GM18907 (cell line): ENCODE data around the gene VPS13C.
A peak's percentile ranks its signal among the peaks of the same experiment; 100 is the strongest.

Experiments
- ATAC-seq: cut with Tn5 transposase; IDR thresholded peaks from one replicate; pipeline ENCODE4 v1.9.1; 2021; ENCODE audit warnings: mild to moderate bottlenecking, moderate library complexity; ENCODE audit not compliant: unreplicated experiment

VPS13C gene, protein sequence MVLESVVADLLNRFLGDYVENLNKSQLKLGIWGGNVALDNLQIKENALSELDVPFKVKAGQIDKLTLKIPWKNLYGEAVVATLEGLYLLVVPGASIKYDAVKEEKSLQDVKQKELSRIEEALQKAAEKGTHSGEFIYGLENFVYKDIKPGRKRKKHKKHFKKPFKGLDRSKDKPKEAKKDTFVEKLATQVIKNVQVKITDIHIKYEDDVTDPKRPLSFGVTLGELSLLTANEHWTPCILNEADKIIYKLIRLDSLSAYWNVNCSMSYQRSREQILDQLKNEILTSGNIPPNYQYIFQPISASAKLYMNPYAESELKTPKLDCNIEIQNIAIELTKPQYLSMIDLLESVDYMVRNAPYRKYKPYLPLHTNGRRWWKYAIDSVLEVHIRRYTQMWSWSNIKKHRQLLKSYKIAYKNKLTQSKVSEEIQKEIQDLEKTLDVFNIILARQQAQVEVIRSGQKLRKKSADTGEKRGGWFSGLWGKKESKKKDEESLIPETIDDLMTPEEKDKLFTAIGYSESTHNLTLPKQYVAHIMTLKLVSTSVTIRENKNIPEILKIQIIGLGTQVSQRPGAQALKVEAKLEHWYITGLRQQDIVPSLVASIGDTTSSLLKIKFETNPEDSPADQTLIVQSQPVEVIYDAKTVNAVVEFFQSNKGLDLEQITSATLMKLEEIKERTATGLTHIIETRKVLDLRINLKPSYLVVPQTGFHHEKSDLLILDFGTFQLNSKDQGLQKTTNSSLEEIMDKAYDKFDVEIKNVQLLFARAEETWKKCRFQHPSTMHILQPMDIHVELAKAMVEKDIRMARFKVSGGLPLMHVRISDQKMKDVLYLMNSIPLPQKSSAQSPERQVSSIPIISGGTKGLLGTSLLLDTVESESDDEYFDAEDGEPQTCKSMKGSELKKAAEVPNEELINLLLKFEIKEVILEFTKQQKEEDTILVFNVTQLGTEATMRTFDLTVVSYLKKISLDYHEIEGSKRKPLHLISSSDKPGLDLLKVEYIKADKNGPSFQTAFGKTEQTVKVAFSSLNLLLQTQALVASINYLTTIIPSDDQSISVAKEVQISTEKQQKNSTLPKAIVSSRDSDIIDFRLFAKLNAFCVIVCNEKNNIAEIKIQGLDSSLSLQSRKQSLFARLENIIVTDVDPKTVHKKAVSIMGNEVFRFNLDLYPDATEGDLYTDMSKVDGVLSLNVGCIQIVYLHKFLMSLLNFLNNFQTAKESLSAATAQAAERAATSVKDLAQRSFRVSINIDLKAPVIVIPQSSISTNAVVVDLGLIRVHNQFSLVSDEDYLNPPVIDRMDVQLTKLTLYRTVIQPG (N-terminal part only)

DNA sequence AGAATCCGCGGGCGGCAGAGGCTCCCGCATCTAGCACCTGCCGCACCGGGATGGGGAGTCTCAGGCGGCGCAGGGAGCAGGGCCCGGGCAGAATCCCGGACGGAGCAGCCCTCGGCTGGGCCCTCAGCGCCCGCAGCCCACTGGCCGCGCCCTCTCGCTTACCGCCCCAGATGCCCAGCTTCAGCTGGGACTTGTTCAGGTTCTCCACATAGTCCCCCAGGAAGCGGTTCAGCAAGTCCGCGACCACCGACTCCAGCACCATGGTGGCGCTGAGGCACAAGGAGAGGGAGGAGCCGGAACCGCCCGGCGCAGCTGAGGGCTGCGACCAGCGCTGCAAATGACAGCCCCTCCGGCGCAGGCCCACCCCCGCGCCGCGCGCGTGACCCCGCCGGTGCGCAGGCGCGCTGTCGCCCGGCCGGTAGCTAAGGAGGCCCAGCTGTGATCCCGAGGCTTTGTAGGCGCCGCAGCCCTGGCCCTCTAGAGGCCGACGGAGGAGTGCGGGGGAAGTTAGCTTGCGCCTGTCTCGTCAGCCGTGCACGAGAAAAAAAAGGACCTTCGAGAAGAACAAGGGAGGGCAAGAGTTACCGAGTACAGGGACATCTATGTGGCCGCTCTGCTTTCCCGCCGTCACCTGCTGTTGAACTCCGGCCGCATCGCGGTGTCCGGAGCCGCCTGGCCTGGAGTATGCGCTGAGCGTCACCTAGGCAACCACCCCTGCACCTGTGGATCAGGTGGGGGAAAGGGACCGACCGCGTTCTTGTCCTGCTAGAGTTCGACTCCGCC, at the start of gene VPS13C:
Gene VPS13C (minus strand): TSS at position 335 of the 783 bp plus-strand sequence. CDS start 73 bp downstream, at position 262.
- ATAC-seq, result peak; percentile 88

DNA sequence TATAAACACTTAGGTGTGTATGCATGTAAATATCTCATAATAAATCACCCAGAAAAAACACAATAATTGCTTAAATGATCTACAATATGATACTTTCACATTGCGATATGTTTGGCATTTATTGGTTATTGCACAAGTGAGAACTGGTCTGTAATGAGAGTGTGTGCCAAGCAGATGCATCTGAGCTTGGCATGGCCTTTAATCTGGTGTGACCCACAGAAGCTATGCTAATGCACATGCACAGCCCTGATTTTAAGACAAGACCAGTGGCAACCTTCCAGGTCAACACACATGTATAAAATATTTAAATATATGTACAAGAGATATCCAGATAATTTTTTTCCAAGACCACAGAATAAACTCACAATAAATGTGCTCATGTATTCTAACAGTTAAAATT, 49.2 kb upstream of the VPS13C start:
- no peak for ATAC-seq

DNA sequence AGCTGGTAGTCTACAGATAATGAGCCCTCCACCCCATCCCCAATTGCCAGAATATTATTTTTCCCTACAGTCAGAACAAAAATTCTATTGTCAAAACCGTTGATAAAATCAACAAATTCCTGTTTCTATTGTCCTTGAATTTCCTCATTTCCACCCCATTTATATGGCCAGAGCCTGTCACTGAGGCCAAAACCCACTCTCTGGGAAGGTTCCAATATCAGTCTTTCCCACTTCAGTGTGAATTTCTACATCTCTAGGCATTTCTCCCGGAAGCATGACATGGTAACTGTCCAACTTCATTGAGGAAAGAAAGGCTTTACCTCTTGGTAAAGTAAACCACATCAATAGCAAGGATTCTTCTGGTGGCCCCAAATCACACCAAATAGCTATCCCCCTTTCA, 48.2 kb upstream of the VPS13C start:
- ATAC-seq, result no peak

DNA sequence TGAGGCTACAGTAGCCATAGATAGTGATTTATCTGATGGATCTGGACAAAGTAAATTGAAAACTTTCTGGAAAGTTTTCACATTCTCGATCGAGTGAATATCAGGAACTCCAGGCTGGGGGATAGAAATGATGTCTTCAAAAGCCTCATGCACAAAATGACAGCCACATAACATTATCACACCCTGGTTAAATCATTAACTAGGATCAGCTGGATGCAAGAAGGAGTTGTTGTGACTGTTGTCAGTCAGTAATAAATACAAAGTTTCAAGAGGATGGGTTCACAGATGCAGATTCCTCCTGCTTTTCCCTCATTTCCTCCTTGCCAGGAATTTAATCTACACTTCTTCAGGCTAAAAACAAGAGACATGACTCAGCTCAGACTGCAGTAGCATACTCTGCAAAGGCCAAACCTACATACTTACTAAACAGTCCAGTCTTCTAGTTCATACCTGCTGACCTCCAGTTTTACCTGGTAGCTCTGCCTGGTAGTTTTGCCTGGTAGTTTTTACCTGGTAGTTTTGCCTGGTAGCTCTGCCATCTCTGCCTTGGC, 47.4 kb upstream of the VPS13C start:
- no peak for ATAC-seq

DNA sequence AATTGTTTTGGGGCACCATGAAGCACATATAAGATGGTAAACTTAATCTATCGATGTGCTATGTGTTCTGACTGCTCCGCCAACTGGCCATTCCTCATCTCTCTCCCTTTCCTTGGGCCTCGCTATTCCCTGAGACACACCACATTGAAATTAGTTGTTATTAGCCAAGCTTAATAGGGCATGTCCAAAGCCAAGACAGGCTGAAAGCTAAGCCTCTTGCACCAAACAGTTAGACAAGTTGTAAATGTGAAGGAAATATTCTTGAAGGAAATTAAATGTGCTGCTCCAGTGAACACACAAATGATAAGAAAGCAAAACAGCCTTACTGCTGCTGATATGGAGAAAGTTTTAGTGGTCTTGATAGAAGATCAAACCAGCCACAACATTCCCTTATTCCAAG, 45.8 kb upstream of the VPS13C start:
- no peak for ATAC-seq

DNA sequence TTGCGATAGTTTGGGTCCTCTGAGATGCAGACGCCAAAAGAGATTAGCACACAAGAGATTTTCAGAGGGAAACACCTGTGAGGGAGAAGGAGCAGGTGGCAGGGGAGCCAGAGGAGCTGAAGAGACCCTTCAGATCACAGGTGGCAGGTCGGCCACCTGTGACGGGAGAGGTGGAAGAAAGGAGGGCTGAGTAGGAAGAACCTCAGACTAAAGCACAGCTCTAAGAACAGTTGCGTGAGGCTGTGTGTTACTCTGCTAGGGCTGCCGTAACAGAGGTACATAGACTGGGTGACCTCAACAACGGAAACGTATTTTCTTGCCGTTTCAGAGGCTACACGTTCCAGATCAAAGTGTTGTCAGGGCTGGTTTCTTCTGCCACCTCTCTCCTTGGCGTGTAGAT, 45.0 kb upstream of the VPS13C start:
- no peak for ATAC-seq

DNA sequence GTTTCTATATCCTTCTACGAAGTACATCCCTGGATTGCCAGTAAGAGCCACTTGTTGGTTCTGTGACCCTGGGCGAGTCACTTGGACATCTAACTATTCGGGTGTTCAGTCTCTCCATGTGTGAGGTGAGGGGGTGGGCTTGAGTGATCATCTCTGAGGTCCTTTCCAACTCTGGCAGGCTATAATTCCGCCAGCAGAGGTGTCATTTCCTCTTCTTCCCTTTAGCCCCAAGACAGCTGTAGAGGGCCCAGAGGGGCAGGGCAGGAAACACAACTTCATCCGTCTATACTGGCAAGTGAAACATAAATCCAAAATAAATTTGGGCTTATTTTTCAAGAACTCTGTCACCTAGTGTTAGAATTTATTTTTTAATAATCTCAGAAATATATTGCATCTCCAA, 44.6 kb upstream of the VPS13C start:
- no peak for ATAC-seq

DNA sequence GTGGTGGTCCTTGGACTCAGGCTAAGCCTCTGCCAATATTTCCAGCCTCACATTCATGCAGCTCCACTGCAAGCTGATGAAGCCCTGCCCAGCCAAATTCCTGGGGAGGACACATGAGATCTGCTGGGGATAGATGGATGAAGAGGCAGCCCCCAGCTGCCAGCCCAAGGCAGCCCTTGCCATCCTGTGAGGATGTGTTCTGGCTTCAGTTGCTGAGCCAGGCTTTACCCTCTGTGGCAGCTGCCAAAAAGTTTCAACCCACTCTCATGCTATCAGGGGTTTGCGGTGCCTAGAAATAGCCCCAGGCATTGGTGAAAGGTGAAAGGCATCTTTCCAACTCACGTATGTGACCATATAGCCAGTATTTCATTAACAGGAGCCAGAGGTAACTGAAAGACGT, 44.2 kb upstream of the VPS13C start:
- no peak for ATAC-seq

DNA sequence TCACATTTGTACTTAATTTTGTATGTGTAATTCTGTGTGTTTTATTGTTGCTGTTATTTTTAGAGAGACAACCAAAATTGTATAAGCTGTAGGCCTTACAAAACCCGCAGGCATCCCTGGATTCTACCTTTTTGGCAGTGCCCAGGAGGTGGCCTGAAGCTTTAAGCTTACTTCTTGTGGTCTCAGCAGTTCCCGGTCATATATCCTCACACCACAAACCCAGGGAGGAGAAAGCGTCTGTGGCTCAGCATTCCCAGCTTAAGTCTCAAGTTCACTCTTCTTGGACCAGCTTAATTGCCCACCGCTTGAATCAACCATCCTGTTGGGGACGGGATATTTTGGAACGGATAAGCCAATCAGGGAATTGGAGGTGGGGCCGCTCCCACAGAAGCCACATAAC, 43.2 kb upstream of the VPS13C start:
- no peak for ATAC-seq

DNA sequence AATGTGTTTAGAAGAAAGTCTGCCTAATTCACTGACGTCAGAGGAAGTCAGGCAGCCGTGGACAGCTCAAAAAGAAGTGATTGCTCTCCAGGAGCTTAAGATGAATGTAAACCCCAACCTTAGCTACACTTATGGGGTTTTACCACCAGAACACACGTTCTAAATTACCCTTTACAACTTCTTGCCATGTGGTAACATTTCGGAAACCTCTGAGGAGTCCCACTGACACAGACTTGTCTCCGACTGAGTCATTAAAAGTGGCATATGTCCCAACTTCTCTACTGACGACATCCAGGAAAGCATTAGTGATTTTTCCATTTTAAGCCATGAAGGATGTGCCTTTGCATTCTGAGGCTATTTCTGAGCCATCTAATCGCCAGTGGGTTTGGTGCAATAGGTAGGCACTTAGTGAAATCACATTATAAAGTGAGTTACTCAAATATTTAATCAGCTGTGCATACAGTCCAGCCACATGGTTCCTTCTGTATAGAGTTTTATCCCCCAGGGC, 38.9 kb upstream of the VPS13C start:
- no peak for ATAC-seq

DNA sequence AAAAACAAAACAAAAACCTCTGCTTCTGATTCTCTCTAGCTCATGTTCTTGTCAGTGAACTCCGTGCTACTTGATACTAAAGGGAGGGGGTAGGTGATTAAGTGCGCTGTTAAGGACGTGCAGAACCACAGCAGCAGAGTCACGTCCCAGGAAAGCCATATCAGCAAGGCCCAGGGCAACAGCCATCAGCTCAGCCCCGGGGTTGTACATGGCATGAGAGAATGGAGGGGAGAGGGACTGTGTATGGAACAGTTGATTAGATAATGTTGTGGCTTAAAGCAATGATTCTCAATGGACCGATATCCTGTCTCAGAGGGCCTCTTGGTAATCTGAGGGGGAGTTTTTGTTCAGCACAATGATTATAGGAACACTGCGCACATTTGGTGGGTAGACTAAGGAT, 34.1 kb upstream of the VPS13C start:
- no peak for ATAC-seq

DNA sequence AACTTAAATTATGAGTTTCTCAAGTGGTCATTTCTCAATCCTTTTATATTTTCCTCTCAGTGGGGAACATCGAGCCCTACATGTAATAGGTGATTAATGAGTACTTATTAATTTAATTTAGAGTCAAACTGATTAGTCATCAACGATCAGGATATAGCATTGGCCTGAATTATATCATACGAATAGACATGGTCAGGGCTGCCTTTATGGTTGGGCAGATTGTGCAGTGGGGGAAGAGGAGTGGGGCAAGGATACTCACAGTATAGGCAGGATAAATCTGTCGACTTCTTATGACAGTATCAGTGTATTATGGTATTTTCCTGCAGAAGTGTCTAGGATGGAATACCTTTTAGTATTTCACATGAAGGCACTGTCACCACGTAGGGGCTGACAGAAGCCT, 33.6 kb upstream of the VPS13C start:
- no peak for ATAC-seq

DNA sequence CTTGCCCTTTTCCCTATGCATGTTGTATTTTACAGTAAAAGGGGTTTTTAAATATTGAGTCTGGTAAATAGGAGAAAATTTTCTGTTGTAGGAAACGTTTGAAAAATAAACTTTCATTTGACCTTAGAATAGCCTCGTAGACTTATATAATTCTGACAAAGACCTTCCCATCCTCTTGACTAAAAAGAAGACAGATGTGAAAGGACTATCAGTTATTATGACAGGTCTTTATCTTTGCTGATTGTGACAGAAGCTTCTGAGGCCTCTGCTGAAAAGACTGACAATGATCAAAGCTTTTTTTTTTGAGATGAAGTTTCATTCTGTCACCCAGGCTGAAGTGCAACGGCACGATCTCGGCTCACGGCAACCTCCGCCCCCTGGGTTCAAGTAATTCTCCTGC, 30.7 kb upstream of the VPS13C start:
- no peak for ATAC-seq

DNA sequence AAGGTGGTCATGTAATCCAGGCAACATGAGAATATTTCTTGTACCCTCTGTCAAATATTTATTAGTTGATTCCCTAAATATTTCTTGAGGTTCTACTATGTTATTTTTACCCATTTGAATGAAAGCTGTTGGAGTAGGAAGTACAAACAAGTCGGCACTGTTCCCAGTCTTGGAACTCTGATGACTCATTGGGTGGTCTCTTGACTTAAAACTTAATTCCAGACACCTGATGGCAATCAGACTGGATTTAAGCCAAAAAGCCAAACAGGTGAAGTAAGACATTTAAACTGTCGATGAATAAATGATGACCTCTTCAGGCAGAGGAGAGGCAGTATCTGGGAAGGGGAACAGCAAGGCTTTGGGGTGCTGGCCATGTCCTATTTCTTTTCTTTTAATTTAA, 29.4 kb upstream of the VPS13C start:
- no peak for ATAC-seq

DNA sequence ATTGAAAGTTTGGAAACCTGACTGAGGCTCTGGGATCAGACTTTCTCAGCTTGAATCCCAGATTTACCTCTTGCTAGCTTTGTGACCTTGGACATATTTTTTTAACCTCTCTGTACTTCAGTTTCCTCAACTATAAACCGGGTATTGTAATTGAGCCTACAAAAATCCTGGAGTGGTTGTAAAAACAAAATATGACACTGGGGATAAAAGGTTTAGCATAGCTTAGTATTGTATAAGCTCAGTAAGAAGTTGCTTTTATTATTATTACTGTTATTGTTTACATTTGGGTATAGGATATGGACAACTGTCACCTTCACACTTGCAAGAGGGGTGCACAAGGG, 28.1 kb upstream of the VPS13C start:
- ATAC-seq, result no peak

DNA sequence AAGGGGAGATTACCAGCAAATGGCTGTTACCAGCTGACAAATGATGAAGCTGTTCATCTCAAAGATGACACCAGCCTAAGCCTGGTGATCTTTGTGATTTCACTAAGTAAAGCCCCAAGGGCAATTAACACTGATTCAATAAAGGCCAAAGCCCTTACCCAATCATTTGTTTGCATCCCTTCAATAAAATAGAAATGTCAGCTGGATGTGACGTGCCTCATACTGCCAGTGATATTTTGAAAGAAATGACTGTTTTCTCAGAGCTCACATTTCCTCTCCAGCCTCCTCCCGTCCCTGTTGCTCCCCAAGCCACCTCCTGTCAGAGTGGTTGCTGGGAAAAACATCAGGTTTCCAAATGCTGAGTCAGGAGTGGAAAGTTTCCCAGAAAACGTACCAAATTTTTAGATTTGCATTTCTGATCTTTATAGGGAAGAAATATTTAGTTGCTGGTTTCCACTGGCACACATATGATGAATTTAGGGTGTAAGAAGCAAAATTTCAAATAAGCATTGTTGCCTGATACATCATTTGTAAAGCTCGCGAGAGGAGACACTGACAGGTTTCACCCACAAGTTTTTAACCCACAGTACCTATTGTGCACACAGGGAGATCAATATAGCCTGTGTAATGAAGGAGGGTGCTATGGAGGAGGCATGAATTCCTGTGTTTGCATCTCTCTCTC, 27.6 kb upstream of the VPS13C start:
- no peak for ATAC-seq

DNA sequence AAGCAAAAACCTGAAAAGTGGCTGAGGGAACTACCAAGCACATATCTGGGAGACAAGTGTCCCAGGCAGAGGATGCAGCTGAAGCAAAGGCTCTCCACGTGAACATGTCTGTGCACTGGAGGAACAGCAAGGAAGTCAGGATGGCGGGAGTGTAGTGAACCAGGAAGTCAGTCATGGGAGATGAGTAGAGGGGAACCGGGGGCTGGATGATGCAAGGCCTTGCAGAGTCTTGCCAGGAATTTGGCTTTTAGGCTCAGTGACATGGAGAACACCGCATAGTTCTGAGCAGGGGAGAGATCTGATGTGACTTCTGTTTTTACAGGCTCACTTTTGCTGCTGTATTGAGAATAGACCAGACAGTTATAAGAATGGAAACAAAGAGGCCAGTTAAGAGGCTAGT, 25.5 kb upstream of the VPS13C start:
- no peak for ATAC-seq

DNA sequence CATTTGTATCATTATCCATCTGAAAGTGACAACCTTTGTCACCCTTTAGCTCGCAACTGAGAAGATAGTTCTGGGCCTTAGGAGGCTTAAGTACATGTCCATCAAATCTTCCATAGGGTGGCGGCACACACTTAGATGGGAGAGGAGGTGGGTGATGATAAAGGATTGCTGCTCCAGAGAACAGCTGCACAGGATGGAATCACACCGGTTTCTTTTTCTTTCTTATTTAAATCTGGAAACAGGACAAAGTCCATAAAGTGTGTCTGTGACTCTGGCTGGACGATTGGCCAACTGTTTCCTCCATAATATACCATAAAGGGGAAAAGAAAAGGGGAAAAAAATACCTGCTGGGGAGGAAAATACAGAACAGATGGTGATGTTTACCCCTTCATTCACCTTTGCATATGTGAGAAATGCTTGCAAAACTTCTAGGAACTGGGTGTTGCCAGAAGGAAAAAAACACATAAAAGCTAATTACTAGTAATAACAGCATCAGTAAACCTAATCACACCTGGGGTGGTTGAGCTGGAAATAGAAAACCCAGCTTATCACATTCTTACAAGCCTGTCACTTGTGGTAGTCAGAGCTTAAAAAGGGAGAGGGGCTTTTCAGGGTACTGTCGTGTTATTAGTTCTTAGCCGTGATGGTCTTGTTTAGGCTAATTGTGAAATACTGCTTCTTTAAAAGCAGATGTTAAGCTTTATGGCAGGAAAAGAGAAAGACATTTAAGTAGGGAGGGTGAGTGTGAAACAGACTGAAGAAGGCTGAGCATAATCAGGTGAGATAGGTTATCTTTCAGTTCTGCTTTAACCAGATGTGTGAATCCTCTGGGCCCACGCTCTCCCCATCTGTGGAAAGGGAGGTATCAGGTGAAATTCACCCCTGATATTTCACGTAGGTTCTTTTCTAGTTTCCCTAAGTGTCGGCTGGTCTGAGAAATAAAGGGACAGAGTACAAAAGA, 23.2 kb upstream of the VPS13C start:
- ATAC-seq, result no peak
